SU-DHL-6 (cell line): ENCODE results near the gene CSNK1D.

Experiments used
- CTCF ChIP-seq: fragments of 200-600 bp; sonication (generic); IDR thresholded peaks from one replicate; pipeline ENCODE4 v1.5.1; 2017; ENCODE audit warnings: antibody characterized with exemption, mild to moderate bottlenecking, low read length, moderate library complexity; ENCODE audit not compliant: insufficient read depth, poor library complexity, severe bottlenecking
- EZH2phosphoT487 ChIP-seq: fragments of 200-600 bp; sonication (generic), shearing (Covaris generic); conservative IDR thresholded peaks from 2 replicates; pipeline ENCODE4 v1.6.1; 2018; ENCODE audit warnings: mild to moderate bottlenecking, antibody characterized with exemption, low read length, moderate library complexity, mixed read lengths

GRCh38 chr17:82281502-82282238, 8.2 kb upstream of the CSNK1D start:
- TF ChIP-seq CTCF (no peak), EZH2phosphoT487 (no peak)
